ENCODE data around the gene LRRC14B. TPM values are rescaled to one million over a fixed set of nuclear protein-coding genes. Genes with fewer than 3 reads are reported as not detected.
"Not testable (repeated sequence)": the region's sequence is repeated elsewhere in the genome, so short reads cannot be mapped to it uniquely, and the experiment has no call there.

Gene LRRC14B
- total RNA-seq, 2 donors from 2014 or later: not detected

GRCh38 chr5:234450-234849 is 43.2 kb downstream of the LRRC14B start:
- Histone ChIP-seq H3K27ac (no peak overlapping the region), H3K9me3 (no peaks in the 10 kb centered on the region), H3K27me3 (no peaks in the 10 kb centered on the region), H3K36me3 (replicated peaks in 1 of 2; ENCODE audit: insufficient read depth in 1 of 2, low read depth in 2 of 2) (peaks cover 0 to 30% of the 10 kb centered on the region in 2 donors), H3K4me1 (no peaks in the 10 kb centered on the region), H3K4me3 (no peak overlapping the region)
- intact Hi-C loops (cut with DNase I): no loop called here
- 92 to 93% methylated on average over 8 of the region's 8 CpGs for WGBS, 2 donors
- TF ChIP-seq POLR2A (IDR thresholded peaks at IDR 0.05): no peak
- TF ChIP-seq, protein P1, sequence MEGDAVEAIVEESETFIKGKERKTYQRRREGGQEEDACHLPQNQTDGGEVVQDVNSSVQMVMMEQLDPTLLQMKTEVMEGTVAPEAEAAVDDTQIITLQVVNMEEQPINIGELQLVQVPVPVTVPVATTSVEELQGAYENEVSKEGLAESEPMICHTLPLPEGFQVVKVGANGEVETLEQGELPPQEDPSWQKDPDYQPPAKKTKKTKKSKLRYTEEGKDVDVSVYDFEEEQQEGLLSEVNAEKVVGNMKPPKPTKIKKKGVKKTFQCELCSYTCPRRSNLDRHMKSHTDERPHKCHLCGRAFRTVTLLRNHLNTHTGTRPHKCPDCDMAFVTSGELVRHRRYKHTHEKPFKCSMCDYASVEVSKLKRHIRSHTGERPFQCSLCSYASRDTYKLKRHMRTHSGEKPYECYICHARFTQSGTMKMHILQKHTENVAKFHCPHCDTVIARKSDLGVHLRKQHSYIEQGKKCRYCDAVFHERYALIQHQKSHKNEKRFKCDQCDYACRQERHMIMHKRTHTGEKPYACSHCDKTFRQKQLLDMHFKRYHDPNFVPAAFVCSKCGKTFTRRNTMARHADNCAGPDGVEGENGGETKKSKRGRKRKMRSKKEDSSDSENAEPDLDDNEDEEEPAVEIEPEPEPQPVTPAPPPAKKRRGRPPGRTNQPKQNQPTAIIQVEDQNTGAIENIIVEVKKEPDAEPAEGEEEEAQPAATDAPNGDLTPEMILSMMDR (IDR thresholded peaks at IDR 0.05): no peak
- no peak for DNase-seq
- ATAC-seq: no peak

- peaks cover 5 to 31% of the 10 kb centered on the region in 2 donors for H3K36me3 ChIP-seq (replicated peaks in 1 of 2; ENCODE audit: insufficient read depth in 1 of 2, low read depth in 2 of 2)
- DNase-seq; ATAC-seq; H3K27ac ChIP-seq; H3K4me3 ChIP-seq; H3K9me3 ChIP-seq; H3K4me1 ChIP-seq; intact Hi-C loops (cut with DNase I); H3K27me3 ChIP-seq: not testable (repeated sequence)
- WGBS, 2 donors: 97 to 98% methylated on average over 4 to 9 of the region's 9 CpGs
Measured at GRCh38 chr5:235527-235926, 44.2 kb downstream of the LRRC14B start.

GRCh38 chr5:237931-238330 is 46.6 kb downstream of the LRRC14B start:
- not testable (repeated sequence) for ATAC-seq
- peaks cover 10 to 41% of the 10 kb centered on the region in 2 donors for H3K36me3 ChIP-seq (replicated peaks in 1 of 2; ENCODE audit: insufficient read depth in 1 of 2, low read depth in 2 of 2)

DNA sequence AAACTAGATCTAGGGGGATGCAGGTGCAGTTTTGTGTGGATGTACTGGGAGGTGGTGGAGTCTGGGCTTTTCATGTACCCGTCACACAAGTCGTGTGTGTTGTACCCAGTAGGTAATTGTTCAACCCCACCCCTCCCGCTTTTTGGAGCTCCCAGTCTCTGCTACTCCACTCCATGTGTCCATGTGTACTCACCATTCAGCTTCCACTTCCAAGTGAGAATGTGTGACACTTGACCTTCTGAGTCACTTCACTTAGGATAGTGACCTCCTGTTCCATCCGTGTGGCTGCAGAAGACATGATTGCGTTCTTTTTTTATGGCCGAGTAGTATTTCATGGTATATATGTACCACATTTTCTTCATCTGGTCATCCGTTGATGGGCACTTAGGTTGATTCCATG is 49.3 kb downstream of the LRRC14B start:
- H3K9me3 ChIP-seq; H3K27me3 ChIP-seq; intact Hi-C loops (cut with DNase I); H3K4me1 ChIP-seq; H3K4me3 ChIP-seq; H3K27ac ChIP-seq; ATAC-seq; DNase-seq: not testable (repeated sequence)
- peaks cover 10 to 29% of the 10 kb centered on the region in 2 donors for H3K36me3 ChIP-seq (replicated peaks in 1 of 2; ENCODE audit: insufficient read depth in 1 of 2, low read depth in 2 of 2)
- 96 to 98% methylated on average over 6 to 7 of the region's 7 CpGs for WGBS, 2 donors

More at GRCh38 chr5:237931-238330, 46.6 kb downstream of the LRRC14B start:
- H3K27ac ChIP-seq; H3K4me1 ChIP-seq; H3K4me3 ChIP-seq; H3K9me3 ChIP-seq; intact Hi-C loops (cut with DNase I); DNase-seq; H3K27me3 ChIP-seq: not testable (repeated sequence)
- 94 to 98% methylated on average over 8 of the region's 8 CpGs for WGBS, 2 donors

DNA sequence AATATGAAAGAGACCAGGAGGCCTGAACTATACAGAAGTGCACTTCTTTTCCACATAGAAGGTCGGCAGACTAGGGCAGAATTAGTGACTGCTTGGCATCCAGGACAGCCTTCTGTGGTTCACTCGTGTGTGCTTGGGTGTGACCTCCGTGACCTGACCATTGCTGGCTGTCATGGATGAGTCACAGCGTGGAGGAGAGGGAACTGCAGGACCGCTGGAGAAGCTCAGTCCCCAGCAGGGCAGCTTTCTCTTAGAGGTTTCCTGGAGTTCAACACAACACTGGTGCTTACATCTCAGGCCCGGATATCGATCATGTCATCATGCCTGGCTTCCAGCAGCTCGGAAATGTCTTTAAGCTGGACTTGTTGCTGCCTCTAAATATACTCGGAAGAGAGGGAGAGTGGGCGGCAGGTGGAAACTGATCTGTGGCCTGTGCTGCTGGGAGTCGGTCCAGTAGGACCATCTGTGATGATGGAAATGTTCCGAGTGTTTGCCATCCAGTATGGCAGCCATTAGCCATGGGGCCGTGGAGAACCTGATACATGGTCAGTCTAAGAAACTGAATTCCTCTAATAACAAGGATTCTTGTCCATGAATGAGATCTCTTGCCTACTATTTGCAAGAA is 49.9 kb downstream of the LRRC14B start:
- DNase-seq; intact Hi-C loops (cut with DNase I); H3K27me3 ChIP-seq; ATAC-seq; H3K4me3 ChIP-seq; H3K4me1 ChIP-seq; H3K9me3 ChIP-seq; H3K27ac ChIP-seq: not testable (repeated sequence)
- H3K36me3 ChIP-seq (replicated peaks in 1 of 2; ENCODE audit: insufficient read depth in 1 of 2, low read depth in 2 of 2): peaks cover 10 to 28% of the 10 kb centered on the region in 2 donors
- 93 to 99% methylated on average over 11 to 13 of the region's 13 CpGs for WGBS, 2 donors

- H3K27me3 ChIP-seq; H3K4me1 ChIP-seq; H3K27ac ChIP-seq; H3K9me3 ChIP-seq; H3K4me3 ChIP-seq; intact Hi-C loops (cut with DNase I); ATAC-seq; DNase-seq: not testable (repeated sequence)
- H3K36me3 ChIP-seq (replicated peaks in 1 of 2; ENCODE audit: insufficient read depth in 1 of 2, low read depth in 2 of 2): peaks cover 10 to 29% of the 10 kb centered on the region in 2 donors
- WGBS, 2 donors: 72 to 87% methylated on average over 12 of the region's 12 CpGs
Measured at GRCh38 chr5:243683-244367, 52.5 kb downstream of the LRRC14B start.

DNA sequence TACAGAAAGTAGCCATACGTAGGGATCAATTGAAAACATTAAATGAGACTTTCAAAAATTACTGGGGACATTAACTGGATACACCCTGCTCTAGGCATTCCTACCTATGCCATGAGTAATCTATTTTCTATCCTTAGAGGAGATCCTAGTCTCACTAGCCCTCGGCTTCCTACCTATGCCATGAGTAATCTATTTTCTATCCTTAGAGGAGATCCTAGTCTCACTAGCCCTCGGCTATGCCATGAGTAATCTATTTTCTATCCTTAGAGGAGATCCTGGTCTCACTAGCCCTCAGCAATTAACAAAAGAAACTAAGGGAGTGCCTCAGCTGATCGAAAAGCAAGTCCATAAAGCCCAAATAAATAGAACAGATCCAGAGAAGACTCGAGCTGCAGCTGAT is 54.4 kb downstream of the LRRC14B start:
- peaks cover 3 to 24% of the 10 kb centered on the region in 2 donors for H3K36me3 ChIP-seq (replicated peaks in 1 of 2; ENCODE audit: insufficient read depth in 1 of 2, low read depth in 2 of 2)
- WGBS, 2 donors: 76 to 91% methylated on average over 5 of the region's 5 CpGs

More for the DNA sequence above, 54.4 kb downstream of the LRRC14B start:
- H3K27me3 ChIP-seq; intact Hi-C loops (cut with DNase I); DNase-seq; H3K4me1 ChIP-seq; ATAC-seq; H3K9me3 ChIP-seq; H3K27ac ChIP-seq; H3K4me3 ChIP-seq: not testable (repeated sequence)

Small RNAs within 50 kb of the gene (small RNA-seq; reads per million reads assigned to genes)
- gene RF00019: not detected

Other genes with a start within 250 kb of the LRRC14B start
- gene PLEKHG4B, start 99.3 kb upstream of the LRRC14B start, total RNA-seq: 1 to 10 TPM in 1 of 2 donors, under 1 TPM in 1; 0.99 to 1.3 TPM
- 1 to 10 TPM; 3.9 to 4.0 TPM for gene CCDC127, start 26.7 kb downstream of the LRRC14B start, total RNA-seq
- gene SDHA, start 26.8 kb downstream of the LRRC14B start, total RNA-seq: 10 to 100 TPM; 62.8 to 75.5 TPM
- 10 to 100 TPM; 43.1 to 49.4 TPM for gene PDCD6, start 80.2 kb downstream of the LRRC14B start, total RNA-seq
- gene AHRR, start 130.2 kb downstream of the LRRC14B start, total RNA-seq: under 1 TPM; 0.26 to 0.33 TPM

Data from body of pancreas (tissue), 4 donors.